ENCODE results near the gene BCS1L.

The BCS1L gene

DNA sequence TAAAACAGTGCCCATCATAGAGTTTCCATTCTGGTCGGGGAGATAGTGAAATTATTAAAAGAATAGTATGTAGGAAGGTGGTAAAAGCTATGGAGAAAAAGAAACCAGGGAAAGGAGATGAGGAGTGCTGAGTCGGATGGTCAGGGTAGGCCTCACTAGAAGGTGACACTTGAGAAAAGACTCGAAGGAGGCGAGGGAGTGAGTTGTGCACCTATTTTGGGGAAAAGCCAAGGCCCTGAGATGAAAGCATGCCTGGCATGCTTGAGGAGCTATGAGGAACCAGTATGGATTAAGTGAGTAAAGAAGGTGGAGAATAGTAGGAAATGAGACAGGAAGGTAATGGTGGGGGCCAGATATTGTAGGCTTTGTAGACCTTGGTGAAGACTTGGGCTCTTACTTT, 43.9 kb downstream of the BCS1L start:
- H3K27me3 ChIP-seq (ENCODE audit: control insufficient read depth, insufficient read depth, low read length): no peaks in the 10 kb centered on the region
- H3K36me3 ChIP-seq (ENCODE audit: control insufficient read depth, insufficient read depth, low read length): no peaks in the 10 kb centered on the region
- H3K4me1 ChIP-seq (ENCODE audit: control insufficient read depth, insufficient read depth, low read length): no peaks in the 10 kb centered on the region
- H3K9me3 ChIP-seq (ENCODE audit: control insufficient read depth, low read length): no peaks in the 10 kb centered on the region
- no peak overlapping the region for H3K4me3 ChIP-seq (ENCODE audit: low read length)
- H3K9ac ChIP-seq (ENCODE audit: low read length): no peak overlapping the region

DNA sequence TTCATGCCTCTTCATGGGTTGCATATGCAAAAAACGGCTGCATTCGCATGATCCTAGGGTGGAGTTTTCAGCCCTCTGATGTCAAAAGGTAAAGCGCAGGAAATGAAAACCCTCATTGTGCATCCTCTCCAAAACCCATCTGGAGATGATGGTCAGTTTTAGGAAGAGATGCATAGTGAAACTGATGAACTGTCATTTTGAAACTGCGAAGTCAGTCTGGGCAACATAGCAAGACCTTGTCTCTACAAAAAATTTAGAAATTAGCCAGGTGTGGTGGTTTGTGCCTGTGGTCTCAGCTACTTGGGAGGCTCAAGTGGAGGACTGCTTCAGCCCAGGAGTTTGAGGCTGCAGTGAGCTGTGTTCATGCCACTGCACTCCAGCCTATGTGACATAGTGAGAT, 48.6 kb downstream of the BCS1L start:
- H3K36me3 ChIP-seq (ENCODE audit: control insufficient read depth, insufficient read depth, low read length): no peaks in the 10 kb centered on the region
- H3K9ac ChIP-seq (ENCODE audit: low read length): no peak overlapping the region
- H3K9me3 ChIP-seq (ENCODE audit: control insufficient read depth, low read length): no peaks in the 10 kb centered on the region
- no peaks in the 10 kb centered on the region for H3K27me3 ChIP-seq (ENCODE audit: control insufficient read depth, insufficient read depth, low read length)
- no peak overlapping the region for H3K4me3 ChIP-seq (ENCODE audit: low read length)
- peaks cover 14% of the 10 kb centered on the region for H3K4me1 ChIP-seq (ENCODE audit: control insufficient read depth, insufficient read depth, low read length)

DNA sequence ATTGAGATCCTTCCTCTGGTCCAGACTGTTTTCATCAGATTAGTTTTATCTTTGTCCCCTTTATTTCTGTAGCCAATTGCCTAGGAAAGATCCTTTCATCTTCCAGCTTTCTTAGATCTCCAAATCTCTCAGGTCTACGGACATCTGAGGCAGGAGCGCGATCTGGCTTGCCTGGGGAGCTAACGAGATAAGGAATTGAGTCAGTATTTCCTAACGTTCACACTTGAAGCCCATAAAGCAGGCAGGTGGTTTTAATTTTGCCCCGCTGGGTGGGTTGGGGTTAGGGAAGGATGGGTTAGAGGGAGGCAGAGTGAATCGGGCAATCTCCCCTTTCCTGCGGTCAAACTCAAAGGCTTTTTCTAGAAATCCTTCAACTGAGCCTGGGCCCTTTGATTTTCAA, 50.4 kb downstream of the BCS1L start:
- H3K27me3 ChIP-seq (ENCODE audit: control insufficient read depth, insufficient read depth, low read length): no peaks in the 10 kb centered on the region
- H3K9ac ChIP-seq (ENCODE audit: low read length): peak overlapping the region; percentile 36
- H3K36me3 ChIP-seq (ENCODE audit: control insufficient read depth, insufficient read depth, low read length): no peaks in the 10 kb centered on the region
- peak overlapping the region; percentile 51 for H3K4me3 ChIP-seq (ENCODE audit: low read length)
- H3K4me1 ChIP-seq (ENCODE audit: control insufficient read depth, insufficient read depth, low read length): peaks cover 20% of the 10 kb centered on the region
- H3K9me3 ChIP-seq (ENCODE audit: control insufficient read depth, low read length): no peaks in the 10 kb centered on the region

DNA sequence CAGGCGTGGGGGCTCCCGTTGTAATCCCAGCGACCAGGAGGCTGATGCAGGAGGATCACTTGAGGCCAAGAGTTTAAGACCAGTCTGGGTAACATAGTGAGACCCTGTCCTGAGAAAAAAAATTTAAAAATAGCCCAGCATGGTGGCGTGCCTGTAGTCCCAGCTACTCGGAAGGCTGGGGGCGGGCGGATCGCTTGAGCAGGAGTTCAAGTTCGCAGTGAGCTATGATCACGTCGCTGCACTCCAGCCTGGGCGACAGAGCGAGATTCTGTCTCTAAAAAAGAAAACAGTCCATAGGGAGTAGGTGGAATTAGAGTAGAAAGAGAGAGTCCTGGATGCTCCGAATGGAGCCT, 50.8 kb downstream of the BCS1L start:
- H3K4me3 ChIP-seq (ENCODE audit: low read length): peak overlapping the region; percentile 51
- no peaks in the 10 kb centered on the region for H3K9me3 ChIP-seq (ENCODE audit: control insufficient read depth, low read length)
- peaks cover 20% of the 10 kb centered on the region for H3K4me1 ChIP-seq (ENCODE audit: control insufficient read depth, insufficient read depth, low read length)
- no peaks in the 10 kb centered on the region for H3K27me3 ChIP-seq (ENCODE audit: control insufficient read depth, insufficient read depth, low read length)
- H3K36me3 ChIP-seq (ENCODE audit: control insufficient read depth, insufficient read depth, low read length): no peaks in the 10 kb centered on the region
- peak overlapping the region; percentile 36 for H3K9ac ChIP-seq (ENCODE audit: low read length)

DNA sequence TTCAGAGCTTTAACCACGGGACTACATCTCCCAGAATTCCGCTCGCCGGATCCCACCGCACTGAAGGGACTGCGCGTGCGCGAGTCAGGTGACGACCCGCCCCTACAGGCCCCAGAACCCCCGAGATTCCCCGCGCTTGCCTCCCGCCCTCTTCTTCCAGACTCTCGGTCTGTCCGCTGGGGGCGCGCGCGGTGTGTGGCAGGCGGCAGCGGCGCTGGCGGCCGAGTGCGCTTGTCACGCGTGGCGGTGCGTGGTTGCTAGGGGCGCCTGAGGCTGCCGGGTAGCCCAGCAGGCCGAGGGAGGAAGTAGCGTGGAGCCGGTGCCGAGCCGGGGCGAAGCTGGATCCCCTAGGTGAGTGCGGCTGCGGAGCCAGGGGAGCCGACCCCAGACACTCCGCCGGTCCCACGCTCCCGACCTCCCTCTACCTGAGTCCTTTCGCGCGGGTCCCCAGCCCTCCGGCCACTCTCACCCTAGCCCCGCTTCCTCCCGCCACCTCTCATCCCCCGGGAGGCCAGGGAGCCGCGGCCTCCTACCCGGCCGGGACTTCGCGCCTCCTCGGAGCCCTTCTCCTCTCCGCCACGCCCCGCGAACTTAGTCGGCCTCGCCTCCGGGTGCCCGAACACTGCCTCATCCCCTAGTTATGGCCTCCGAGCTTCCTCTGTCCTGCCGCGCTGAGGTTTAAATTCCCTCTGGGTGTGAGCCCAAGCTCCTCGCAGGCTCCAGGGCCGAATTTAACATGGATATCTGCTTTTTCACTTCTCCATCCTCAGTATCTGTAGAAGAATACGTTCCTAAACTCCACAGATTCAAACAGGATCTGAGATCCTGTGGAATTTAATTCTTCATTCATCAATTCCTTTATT, 51.4 kb downstream of the BCS1L start, which contains the start of gene TTLL4:
TTLL4 (plus strand) TSS at position 149 of the 863 bp plus-strand sequence. CDS start 26,842 bp downstream, outside the sequence.
- H3K4me1 ChIP-seq (ENCODE audit: control insufficient read depth, insufficient read depth, low read length): peaks cover 20% of the 10 kb centered on the region
- peak within 1 kb of the TSS; percentile 51 for H3K4me3 ChIP-seq (ENCODE audit: low read length)
- H3K9me3 ChIP-seq (ENCODE audit: control insufficient read depth, low read length): no peaks in the 10 kb centered on the region
- H3K9ac ChIP-seq (ENCODE audit: low read length): peak within 1 kb of the TSS; percentile 85
- H3K36me3 ChIP-seq (ENCODE audit: control insufficient read depth, insufficient read depth, low read length): no peaks in the 10 kb centered on the region
- no peaks in the 10 kb centered on the region for H3K27me3 ChIP-seq (ENCODE audit: control insufficient read depth, insufficient read depth, low read length)

DNA sequence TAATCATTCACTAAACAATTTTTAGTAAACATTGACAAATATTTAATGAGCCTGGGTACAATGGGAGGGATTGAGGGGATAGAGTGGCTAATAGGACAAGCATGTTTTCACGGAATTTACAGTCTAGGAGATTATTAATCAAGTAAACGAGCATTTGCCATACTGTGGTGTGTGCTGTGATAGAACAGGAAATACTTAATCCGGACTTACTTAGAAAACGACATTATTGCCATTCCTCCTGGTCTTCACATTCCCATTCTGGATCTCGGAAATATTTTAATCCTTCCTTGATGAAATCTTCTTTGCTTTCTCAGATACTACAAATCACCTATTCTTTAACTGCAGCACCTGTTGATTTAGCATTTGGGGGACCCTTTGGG, 52.1 kb downstream of the BCS1L start:
- no peaks in the 10 kb centered on the region for H3K9me3 ChIP-seq (ENCODE audit: control insufficient read depth, low read length)
- no peaks in the 10 kb centered on the region for H3K27me3 ChIP-seq (ENCODE audit: control insufficient read depth, insufficient read depth, low read length)
- H3K9ac ChIP-seq (ENCODE audit: low read length): peak overlapping the region; percentile 85
- H3K36me3 ChIP-seq (ENCODE audit: control insufficient read depth, insufficient read depth, low read length): no peaks in the 10 kb centered on the region
- peaks cover 20% of the 10 kb centered on the region for H3K4me1 ChIP-seq (ENCODE audit: control insufficient read depth, insufficient read depth, low read length)
- peak overlapping the region; percentile 51 for H3K4me3 ChIP-seq (ENCODE audit: low read length)

Measured in mucosa of stomach (tissue), 1 donor.